AG09319 (cell line): ENCODE measurements around the gene SKIDA1.

Source experiments
- DNase-seq: peaks from one replicate; pipeline ENCODE4 v3.0.0-alpha.2; 2010; ENCODE audit warnings: low read depth; ENCODE audit errors: extremely low read depth
- CTCF ChIP-seq: IDR thresholded peaks from 2 replicates; pipeline ENCODE4 v1.5.1; 2011; ENCODE audit warnings: low read depth, mild to moderate bottlenecking, inconsistent platforms, low read length, moderate library complexity

The SKIDA1 gene

GRCh38 chr10:21507150-21507549 lies 18.3 kb downstream of the SKIDA1 start:
- DNase-seq = no peak

GRCh38 chr10:21506351-21506750 lies 19.1 kb downstream of the SKIDA1 start:
- DNase-seq = no peak
- no peak for TF ChIP-seq CTCF

More at GRCh38 chr10:21507150-21507549, 18.3 kb downstream of the SKIDA1 start:
- no peak for TF ChIP-seq CTCF

- TF ChIP-seq CTCF = no peak
- DNase-seq = no peak
These were observed 19.7 kb downstream of the SKIDA1 start for GRCh38 chr10:21505711-21506278.

- DNase-seq = no peak
- TF ChIP-seq CTCF = no peak
These were observed 21.9 kb downstream of the SKIDA1 start for GRCh38 chr10:21503542-21503941.

- TF ChIP-seq CTCF = no peak
- no peak for DNase-seq
These were observed 23.1 kb downstream of the SKIDA1 start for GRCh38 chr10:21502348-21502740.

GRCh38 chr10:21501731-21502347 lies 23.6 kb downstream of the SKIDA1 start:
- TF ChIP-seq CTCF = no peak

GRCh38 chr10:21501091-21501490 lies 24.4 kb downstream of the SKIDA1 start:
- no peak for DNase-seq
- TF ChIP-seq CTCF = no peak

More at GRCh38 chr10:21501731-21502347, 23.6 kb downstream of the SKIDA1 start:
- DNase-seq = no peak
